C4-2B (cell line): ENCODE measurements around the gene HNRNPH1.

ENCODE experiments used
- ZFX ChIP-seq: fragments of 450-650 bp; IDR thresholded peaks from 2 replicates; pipeline ENCODE4 v1.6.1; 2017
- TF ChIP-seq, protein P1 (sequence below): fragments of 450-650 bp; conservative IDR thresholded peaks from 2 replicates; pipeline ENCODE4 v1.5.1; 2017; ENCODE audit warnings: mild to moderate bottlenecking

DNA sequence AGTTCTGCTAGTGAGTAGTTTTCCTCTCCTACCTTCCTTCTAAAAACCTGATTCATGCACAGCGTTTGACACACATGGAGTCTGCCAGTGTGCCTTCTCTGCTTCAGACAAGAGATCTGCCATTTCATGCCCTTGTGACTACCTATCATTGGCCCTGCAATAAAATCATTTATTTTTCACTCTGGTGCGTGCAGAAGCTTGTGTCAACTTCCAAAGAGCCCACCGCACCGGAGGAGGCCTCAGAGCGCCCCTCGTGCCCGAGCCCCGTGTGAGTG lies 13.7 kb downstream of the HNRNPH1 start:
- TF ChIP-seq, protein P1, sequence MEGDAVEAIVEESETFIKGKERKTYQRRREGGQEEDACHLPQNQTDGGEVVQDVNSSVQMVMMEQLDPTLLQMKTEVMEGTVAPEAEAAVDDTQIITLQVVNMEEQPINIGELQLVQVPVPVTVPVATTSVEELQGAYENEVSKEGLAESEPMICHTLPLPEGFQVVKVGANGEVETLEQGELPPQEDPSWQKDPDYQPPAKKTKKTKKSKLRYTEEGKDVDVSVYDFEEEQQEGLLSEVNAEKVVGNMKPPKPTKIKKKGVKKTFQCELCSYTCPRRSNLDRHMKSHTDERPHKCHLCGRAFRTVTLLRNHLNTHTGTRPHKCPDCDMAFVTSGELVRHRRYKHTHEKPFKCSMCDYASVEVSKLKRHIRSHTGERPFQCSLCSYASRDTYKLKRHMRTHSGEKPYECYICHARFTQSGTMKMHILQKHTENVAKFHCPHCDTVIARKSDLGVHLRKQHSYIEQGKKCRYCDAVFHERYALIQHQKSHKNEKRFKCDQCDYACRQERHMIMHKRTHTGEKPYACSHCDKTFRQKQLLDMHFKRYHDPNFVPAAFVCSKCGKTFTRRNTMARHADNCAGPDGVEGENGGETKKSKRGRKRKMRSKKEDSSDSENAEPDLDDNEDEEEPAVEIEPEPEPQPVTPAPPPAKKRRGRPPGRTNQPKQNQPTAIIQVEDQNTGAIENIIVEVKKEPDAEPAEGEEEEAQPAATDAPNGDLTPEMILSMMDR, result no peak
- no peak for TF ChIP-seq ZFX
